Liver (tissue), 9 donors: ENCODE measurements around the gene EOLA1. TPM values are rescaled to one million over a fixed set of nuclear protein-coding genes. Genes with fewer than 3 reads are reported as not detected.
"Not testable (repeated sequence)": the region's sequence is repeated elsewhere in the genome, so short reads cannot be mapped to it uniquely, and the experiment has no call there.

ENCODE experiments used
- DNase-seq: peaks from one replicate; pipeline ENCODE4 v3.0.0-alpha.2; 2017; ENCODE audit warnings: low spot score
- H3K27ac ChIP-seq, 2 donors: one replicate each; pipeline ENCODE4 v1.7.0; 2013; ENCODE audit warnings: inconsistent platforms in 2 of 2, low read length in 2 of 2, control low read depth in 1 of 2, low read depth in 1 of 2, mild to moderate bottlenecking in 1 of 2
- H3K27me3 ChIP-seq, 4 donors: one replicate each; pipeline versions ENCODE4 v1.6.1 to v1.7.0; 2013; ENCODE audit warnings: low read length in 3 of 4, inconsistent platforms in 1 of 4, mild to moderate bottlenecking in 1 of 4, moderate library complexity in 1 of 4; ENCODE audit not compliant: control insufficient read depth in 4 of 4, insufficient read depth in 4 of 4
- H3K36me3 ChIP-seq, 4 donors: one replicate each; pipeline versions ENCODE4 v1.6.1 to v1.7.0; 2013; ENCODE audit warnings: low read length in 3 of 4, mild to moderate bottlenecking in 3 of 4, low read depth in 1 of 4, moderate library complexity in 1 of 4; ENCODE audit not compliant: control insufficient read depth in 4 of 4, insufficient read depth in 3 of 4
- H3K4me1 ChIP-seq, 4 donors: one replicate each; pipeline versions ENCODE4 v1.6.1 to v1.7.0; 2013; ENCODE audit warnings: low read length in 3 of 4, mild to moderate bottlenecking in 3 of 4, moderate library complexity in 1 of 4; ENCODE audit not compliant: control insufficient read depth in 4 of 4, insufficient read depth in 4 of 4
- H3K4me3 ChIP-seq, 3 donors: one replicate each; pipeline versions ENCODE4 v1.6.1 to v1.7.0; 2013; ENCODE audit warnings: low read length in 3 of 3, control low read depth in 1 of 3, low read depth in 1 of 3, mild to moderate bottlenecking in 1 of 3
- H3K9ac ChIP-seq, 2 donors: one replicate each; pipeline ENCODE4 v1.7.0; 2013; ENCODE audit warnings: low read length in 2 of 2, mild to moderate bottlenecking in 2 of 2, moderate library complexity in 2 of 2, control low read depth in 1 of 2, low read depth in 1 of 2
- H3K9me3 ChIP-seq, 4 donors: one replicate each; pipeline versions ENCODE4 v1.6.1 to v1.7.0; 2013; ENCODE audit warnings: low read length in 3 of 4; ENCODE audit not compliant: control insufficient read depth in 4 of 4
- ATF3 ChIP-seq: IDR thresholded peaks from 2 replicates; pipeline ENCODE4 v1.6.1; 2016; ENCODE audit warnings: antibody characterized with exemption
- CTCF ChIP-seq: fragments of 150-350 bp; IDR thresholded peaks from 2 replicates; pipeline ENCODE4 v1.5.1; 2017; ENCODE audit warnings: improper control_type of control experiment, low read depth, low read length; ENCODE audit not compliant: missing input control
- EGR1 ChIP-seq, 2 donors: IDR thresholded peaks; 2 replicates each; pipeline ENCODE4 v1.6.1; 2016 to 2018; ENCODE audit warnings: antibody characterized with exemption in 2 of 2, low read depth in 2 of 2
- FOXA2 ChIP-seq: IDR thresholded peaks from 2 replicates; pipeline ENCODE4 v1.6.1; 2016; ENCODE audit warnings: antibody characterized with exemption
- HNF4A ChIP-seq, 2 donors: conservative IDR thresholded peaks; 2 replicates each; pipeline ENCODE4 v1.6.1; 2016; ENCODE audit warnings: antibody characterized with exemption in 2 of 2, mild to moderate bottlenecking in 2 of 2
- HNF4G ChIP-seq: IDR thresholded peaks from 2 replicates; pipeline ENCODE4 v1.6.1; 2016; ENCODE audit warnings: antibody characterized with exemption
- JUND ChIP-seq, 2 donors: IDR thresholded peaks; 2 replicates each; pipeline ENCODE4 v1.6.1; 2016; ENCODE audit warnings: antibody characterized with exemption in 2 of 2
- NR2F2 ChIP-seq: IDR thresholded peaks from 2 replicates; pipeline ENCODE4 v1.6.1; 2016; ENCODE audit warnings: antibody characterized with exemption
- RAD21 ChIP-seq, 2 donors: IDR thresholded peaks; 2 replicates each; pipeline ENCODE4 v1.6.1; 2016; ENCODE audit warnings: antibody characterized with exemption in 2 of 2, mild to moderate bottlenecking in 2 of 2
- REST ChIP-seq: IDR thresholded peaks from 2 replicates; pipeline ENCODE4 v1.6.1; 2016; ENCODE audit warnings: antibody characterized with exemption, mild to moderate bottlenecking
- RXRA ChIP-seq, 2 donors: IDR thresholded peaks; 2 replicates each; pipeline ENCODE4 v1.6.1; 2017 to 2018; ENCODE audit warnings: antibody characterized with exemption in 2 of 2, mild to moderate bottlenecking in 1 of 2
- SP1 ChIP-seq: IDR thresholded peaks from 2 replicates; pipeline ENCODE4 v1.6.1; 2018; ENCODE audit warnings: antibody characterized with exemption, mild to moderate bottlenecking
- TAF1 ChIP-seq: conservative IDR thresholded peaks from 2 replicates; pipeline ENCODE4 v1.6.1; 2016; ENCODE audit warnings: antibody characterized with exemption, mild to moderate bottlenecking
- YY1 ChIP-seq: IDR thresholded peaks from 2 replicates; pipeline ENCODE4 v1.6.1; 2016; ENCODE audit warnings: antibody characterized with exemption, mild to moderate bottlenecking
- ZBTB33 ChIP-seq: IDR thresholded peaks from 2 replicates; pipeline ENCODE4 v1.6.1; 2016; ENCODE audit warnings: antibody characterized with exemption
- WGBS: extraction: QIAGEN DNeasy Blood & Tissue Kit; methylation state at CpG from one replicate; pipeline ENCODE4 v1.1.7; 2013; 5-methylcytosine and 5-hydroxymethylcytosine counted together
- polyA plus RNA-seq, 2 donors: library from polyadenylated mRNA; stranded (reverse) in 1 of 2; unstranded in 1 of 2; fragments of 200-250 nt in 1 of 2; fragments of >200 nt in 1 of 2; fragmentation: Nextera tagmentation in 1 of 2; extraction: Ambion mirVana in 1 of 2; gene quantifications; one replicate each; pipeline versions ENCODE4 v1.2.1 to v1.2.3, GENCODE V29; 2013 to 2015
- total RNA-seq, 2 donors: library from RNA; depleted of rRNA; stranded (reverse); fragments of >200 nt; gene quantifications; one replicate each; pipeline ENCODE4 v1.2.3, GENCODE V29; 2014
- TF ChIP-seq, protein P1 (sequence below): IDR thresholded peaks from 2 replicates; pipeline ENCODE4 v1.6.1; 2016; ENCODE audit warnings: antibody characterized with exemption
- donor health status: healthy.
- donor health status: healthy.
- donor health status: healthy.
- donor health status: healthy.
- donor health status: healthy.

The EOLA1 gene
- total and polyA plus RNA-seq, 4 donors: 7.5 to 17.2 (median 11.2) TPM

DNA sequence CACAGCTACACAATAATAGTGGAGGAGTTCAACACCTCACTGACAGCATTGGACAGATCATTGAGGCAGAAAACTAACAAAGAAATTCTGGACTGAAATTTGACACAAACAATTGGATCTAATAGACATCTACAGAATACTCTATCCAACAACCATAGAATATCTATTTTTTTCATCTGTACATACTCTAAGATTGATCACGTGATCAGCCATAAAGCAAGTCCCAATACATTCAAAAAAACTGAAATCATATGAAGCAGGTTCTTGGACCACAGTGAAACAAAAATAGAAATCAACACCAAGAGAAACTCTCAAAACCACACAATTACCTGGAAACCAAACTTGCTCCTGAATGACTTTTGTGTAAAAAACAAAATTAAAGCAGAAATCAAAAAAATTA is 23.5 kb upstream of the EOLA1 start:
- no peaks in the 10 kb centered on the region for H3K9me3 ChIP-seq
- WGBS: 95% methylated on average over 1 of the region's 1 CpG
- no peak overlapping the region for H3K9ac ChIP-seq
- no peak overlapping the region for H3K27ac ChIP-seq
- no peak for DNase-seq
- H3K27me3 ChIP-seq: no peaks in the 10 kb centered on the region
- H3K4me3 ChIP-seq: no peak overlapping the region
- no peaks in the 10 kb centered on the region for H3K36me3 ChIP-seq
- H3K4me1 ChIP-seq: peaks cover 0 to 2% (median 0%) of the 10 kb centered on the region in 4 donors
- no peak for TF ChIP-seq TAF1
- no peak for TF ChIP-seq HNF4A (conservative IDR thresholded peaks at IDR 0.05)

DNA sequence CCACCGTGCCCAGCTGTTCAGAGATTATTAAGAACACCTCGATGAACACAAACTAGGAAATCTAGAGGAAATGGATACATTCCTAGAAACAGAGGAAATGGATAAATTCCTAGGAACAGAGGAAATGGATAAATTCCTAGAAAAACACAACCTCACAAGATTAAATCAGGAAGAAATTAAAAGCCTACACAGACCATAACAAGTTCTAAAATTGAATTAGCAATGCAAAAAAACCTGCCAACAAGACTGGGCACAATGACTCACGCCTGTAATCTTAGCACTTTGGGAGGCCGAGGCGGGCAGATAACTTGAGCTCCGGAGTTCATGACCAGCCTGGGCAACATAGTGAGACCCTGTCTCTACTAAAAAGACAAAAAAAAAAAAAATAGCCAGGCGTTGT is 22.6 kb upstream of the EOLA1 start:
- no peak for DNase-seq
- TF ChIP-seq FOXA2 (no peak), ATF3 (no peak), SP1 (no peak), RAD21 (IDR thresholded peaks at IDR 0.05) (no peak), RXRA (IDR thresholded peaks at IDR 0.05) (no peak), HNF4A (conservative IDR thresholded peaks at IDR 0.05) (no peak), REST (no peak), HNF4G (no peak), ZBTB33 (no peak), TAF1 (no peak), YY1 (no peak), EGR1 (IDR thresholded peaks at IDR 0.05; ENCODE audit: low read depth in 2 of 2) (no peak), CTCF (no peak), JUND (IDR thresholded peaks at IDR 0.05) (no peak), NR2F2 (no peak)
- TF ChIP-seq, protein P1, sequence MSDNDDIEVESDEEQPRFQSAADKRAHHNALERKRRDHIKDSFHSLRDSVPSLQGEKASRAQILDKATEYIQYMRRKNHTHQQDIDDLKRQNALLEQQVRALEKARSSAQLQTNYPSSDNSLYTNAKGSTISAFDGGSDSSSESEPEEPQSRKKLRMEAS: no peak
- Histone ChIP-seq H3K4me1 (peaks cover 0 to 4% (median 0%) of the 10 kb centered on the region in 4 donors), H3K27me3 (no peaks in the 10 kb centered on the region), H3K4me3 (no peak overlapping the region), H3K9ac (no peak overlapping the region), H3K9me3 (no peaks in the 10 kb centered on the region), H3K36me3 (no peaks in the 10 kb centered on the region), H3K27ac (no peak overlapping the region)
- 69% methylated on average over 7 of the region's 7 CpGs for WGBS

DNA sequence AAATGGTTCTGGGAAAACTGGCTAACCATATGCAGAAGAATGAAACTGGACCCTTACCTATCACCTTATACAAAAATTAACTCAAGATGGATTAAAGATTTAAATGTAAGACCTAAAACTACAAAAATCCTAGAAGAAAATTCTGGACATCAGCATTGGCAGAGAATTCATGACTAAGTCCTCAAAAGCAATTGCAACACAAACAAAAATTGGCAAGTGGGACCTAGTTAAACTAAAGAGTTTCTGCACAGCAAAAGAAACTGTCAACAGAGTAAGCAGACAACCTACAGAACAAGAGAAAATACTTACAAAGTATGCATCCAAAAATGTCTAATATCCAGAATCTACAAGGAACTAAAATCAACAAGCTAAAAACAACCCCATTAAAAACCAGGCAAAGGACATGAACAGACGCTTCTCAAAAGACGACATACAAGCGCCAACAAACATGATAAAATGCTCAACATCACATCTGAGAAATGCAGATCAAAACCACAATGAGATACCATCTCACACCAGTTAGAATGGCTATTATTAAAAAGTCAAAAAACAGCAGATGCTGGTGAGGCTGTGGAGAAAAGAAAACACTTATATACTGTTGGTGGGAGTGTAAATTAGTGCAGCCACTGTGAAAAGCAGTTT is 20.1 kb upstream of the EOLA1 start:
- H3K9ac ChIP-seq, H3K9me3 ChIP-seq, H3K4me3 ChIP-seq, H3K27ac ChIP-seq, H3K27me3 ChIP-seq, H3K36me3 ChIP-seq, DNase-seq, H3K4me1 ChIP-seq: not testable (repeated sequence)
- 77% methylated on average over 3 of the region's 3 CpGs for WGBS
